ENCODE data around the gene TRIM38.

DNA sequence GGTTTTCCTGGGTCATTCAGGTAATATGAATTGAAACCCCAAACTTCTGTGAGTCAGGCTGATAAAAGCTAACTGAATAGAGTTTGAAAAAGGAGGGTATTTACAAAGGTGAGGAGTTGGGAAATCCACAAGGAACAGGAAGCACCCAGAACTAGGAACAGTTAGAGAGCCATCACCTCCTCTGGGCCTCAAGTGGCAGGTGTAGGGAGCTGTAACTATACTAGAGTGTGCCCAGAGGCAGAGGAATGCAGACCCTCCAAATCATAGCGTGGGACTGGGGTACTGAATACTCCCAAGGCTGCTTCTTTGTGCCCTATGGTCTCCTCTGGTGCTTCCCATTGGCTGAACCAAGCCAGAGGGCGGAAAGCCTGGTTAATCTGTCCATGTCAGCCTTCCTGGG, 18.3 kb downstream of the TRIM38 start:
- TF ChIP-seq EZH2 (IDR thresholded peaks at IDR 0.05; ENCODE audit: borderline replicate concordance, low read depth, low read length, severe bottlenecking) (no peak), CTCF (IDR thresholded peaks at IDR 0.05; ENCODE audit: borderline replicate concordance, extremely low read depth, low read length, poor library complexity, severe bottlenecking) (no peak)

Data from DND-41 (cell line).